ENCODE results near the gene POLR2H.
"Not testable (repeated sequence)": the region's sequence is repeated elsewhere in the genome, so short reads cannot be mapped to it uniquely, and the experiment has no call there.

The POLR2H gene

GRCh38 chr3:184334470-184335158 lies 26.9 kb upstream of the POLR2H start:
- H3K9ac ChIP-seq (ENCODE audit: low read depth in 1 of 2, low read length in 2 of 2) = no peak overlapping the region
- H3K4me3 ChIP-seq (ENCODE audit: low read depth in 1 of 2, low read length in 2 of 2) = no peak overlapping the region
- no peaks in the 10 kb centered on the region for H3K27me3 ChIP-seq (ENCODE audit: control insufficient read depth in 1 of 2, insufficient read depth in 2 of 2, low read length in 2 of 2)
- H3K9me3 ChIP-seq (ENCODE audit: control insufficient read depth in 1 of 2, low read length in 2 of 2) = no peaks in the 10 kb centered on the region
- no peak overlapping the region for H3K27ac ChIP-seq (ENCODE audit: low read depth, low read length)
- H3K4me1 ChIP-seq (ENCODE audit: control insufficient read depth in 1 of 2, insufficient read depth in 2 of 2, low read length in 2 of 2) = peaks cover 17 to 32% of the 10 kb centered on the region in 2 donors
- H3K36me3 ChIP-seq (ENCODE audit: control insufficient read depth in 1 of 2, insufficient read depth in 2 of 2, low read length in 2 of 2) = peaks cover 42 to 57% of the 10 kb centered on the region in 2 donors

- Histone ChIP-seq H3K9ac (ENCODE audit: low read depth in 1 of 2, low read length in 2 of 2) (peak overlapping the region; percentile 80 to 86), H3K9me3 (ENCODE audit: control insufficient read depth in 1 of 2, low read length in 2 of 2) (no peaks in the 10 kb centered on the region), H3K27ac (ENCODE audit: low read depth, low read length) (peak overlapping the region; percentile 95), H3K27me3 (ENCODE audit: control insufficient read depth in 1 of 2, insufficient read depth in 2 of 2, low read length in 2 of 2) (no peaks in the 10 kb centered on the region), H3K4me1 (ENCODE audit: control insufficient read depth in 1 of 2, insufficient read depth in 2 of 2, low read length in 2 of 2) (peaks cover 17 to 32% of the 10 kb centered on the region in 2 donors), H3K36me3 (ENCODE audit: control insufficient read depth in 1 of 2, insufficient read depth in 2 of 2, low read length in 2 of 2) (peaks cover 39 to 51% of the 10 kb centered on the region in 2 donors), H3K4me3 (ENCODE audit: low read depth in 1 of 2, low read length in 2 of 2) (peak overlapping the region; percentile 85 to 86)
Measured at GRCh38 chr3:184335291-184335660, 26.2 kb upstream of the POLR2H start.

- Histone ChIP-seq H3K9ac (ENCODE audit: low read depth in 1 of 2, low read length in 2 of 2) (peak overlapping the region; percentile 80 to 86), H3K4me3 (ENCODE audit: low read depth in 1 of 2, low read length in 2 of 2) (peak overlapping the region; percentile 85 to 86), H3K36me3 (ENCODE audit: control insufficient read depth in 1 of 2, insufficient read depth in 2 of 2, low read length in 2 of 2) (peaks cover 38 to 46% of the 10 kb centered on the region in 2 donors), H3K4me1 (ENCODE audit: control insufficient read depth in 1 of 2, insufficient read depth in 2 of 2, low read length in 2 of 2) (peaks cover 18 to 32% of the 10 kb centered on the region in 2 donors), H3K9me3 (ENCODE audit: control insufficient read depth in 1 of 2, low read length in 2 of 2) (no peaks in the 10 kb centered on the region), H3K27me3 (ENCODE audit: control insufficient read depth in 1 of 2, insufficient read depth in 2 of 2, low read length in 2 of 2) (no peaks in the 10 kb centered on the region), H3K27ac (ENCODE audit: low read depth, low read length) (peak overlapping the region; percentile 95)
Measured at GRCh38 chr3:184335661-184336546, 25.6 kb upstream of the POLR2H start.

- Histone ChIP-seq H3K4me3 (ENCODE audit: low read depth in 1 of 2, low read length in 2 of 2) (peak overlapping the region; percentile 85 to 86), H3K4me1 (ENCODE audit: control insufficient read depth in 1 of 2, insufficient read depth in 2 of 2, low read length in 2 of 2) (peaks cover 26 to 40% of the 10 kb centered on the region in 2 donors), H3K36me3 (ENCODE audit: control insufficient read depth in 1 of 2, insufficient read depth in 2 of 2, low read length in 2 of 2) (peaks cover 30 to 39% of the 10 kb centered on the region in 2 donors), H3K27me3 (ENCODE audit: control insufficient read depth in 1 of 2, insufficient read depth in 2 of 2, low read length in 2 of 2) (no peaks in the 10 kb centered on the region), H3K9ac (ENCODE audit: low read depth in 1 of 2, low read length in 2 of 2) (peak overlapping the region; percentile 80 to 86), H3K9me3 (ENCODE audit: control insufficient read depth in 1 of 2, low read length in 2 of 2) (no peaks in the 10 kb centered on the region), H3K27ac (ENCODE audit: low read depth, low read length) (peak overlapping the region; percentile 95)
Measured at GRCh38 chr3:184336547-184337398, 24.7 kb upstream of the POLR2H start.

- Histone ChIP-seq H3K9me3 (ENCODE audit: control insufficient read depth in 1 of 2, low read length in 2 of 2) (no peaks in the 10 kb centered on the region), H3K9ac (ENCODE audit: low read depth in 1 of 2, low read length in 2 of 2) (peak within 1 kb of the TSS; percentile 80 to 86), H3K4me1 (ENCODE audit: control insufficient read depth in 1 of 2, insufficient read depth in 2 of 2, low read length in 2 of 2) (peaks cover 28 to 43% of the 10 kb centered on the region in 2 donors), H3K4me3 (ENCODE audit: low read depth in 1 of 2, low read length in 2 of 2) (peak within 1 kb of the TSS; percentile 85 to 86), H3K36me3 (ENCODE audit: control insufficient read depth in 1 of 2, insufficient read depth in 2 of 2, low read length in 2 of 2) (peaks cover 24 to 36% of the 10 kb centered on the region in 2 donors), H3K27ac (ENCODE audit: low read depth, low read length) (peak within 1 kb of the TSS; percentile 95), H3K27me3 (ENCODE audit: control insufficient read depth in 1 of 2, insufficient read depth in 2 of 2, low read length in 2 of 2) (no peaks in the 10 kb centered on the region)
Measured at GRCh38 chr3:184337399-184337714, 24.2 kb upstream of the POLR2H start, which contains the start of gene FAM131A. Gene FAM131A (plus strand): TSS chr3:184337600. CDS start chr3:184337631, 31 bp downstream.

- H3K4me1 ChIP-seq (ENCODE audit: control insufficient read depth in 1 of 2, insufficient read depth in 2 of 2, low read length in 2 of 2) = peaks cover 28 to 43% of the 10 kb centered on the region in 2 donors
- H3K27me3 ChIP-seq (ENCODE audit: control insufficient read depth in 1 of 2, insufficient read depth in 2 of 2, low read length in 2 of 2) = no peaks in the 10 kb centered on the region
- no peaks in the 10 kb centered on the region for H3K9me3 ChIP-seq (ENCODE audit: control insufficient read depth in 1 of 2, low read length in 2 of 2)
- no peak overlapping the region for H3K4me3 ChIP-seq (ENCODE audit: low read depth in 1 of 2, low read length in 2 of 2)
- no peak overlapping the region for H3K9ac ChIP-seq (ENCODE audit: low read depth in 1 of 2, low read length in 2 of 2)
- no peak overlapping the region for H3K27ac ChIP-seq (ENCODE audit: low read depth, low read length)
- peaks cover 18 to 36% of the 10 kb centered on the region in 2 donors for H3K36me3 ChIP-seq (ENCODE audit: control insufficient read depth in 1 of 2, insufficient read depth in 2 of 2, low read length in 2 of 2)
Measured at GRCh38 chr3:184337981-184338380, 23.5 kb upstream of the POLR2H start.

GRCh38 chr3:184338511-184338945 lies 23.0 kb upstream of the POLR2H start:
- Histone ChIP-seq H3K9me3 (ENCODE audit: control insufficient read depth in 1 of 2, low read length in 2 of 2) (no peaks in the 10 kb centered on the region), H3K4me3 (ENCODE audit: low read depth in 1 of 2, low read length in 2 of 2) (no peak overlapping the region), H3K36me3 (ENCODE audit: control insufficient read depth in 1 of 2, insufficient read depth in 2 of 2, low read length in 2 of 2) (peaks cover 13 to 36% of the 10 kb centered on the region in 2 donors), H3K9ac (ENCODE audit: low read depth in 1 of 2, low read length in 2 of 2) (no peak overlapping the region), H3K4me1 (ENCODE audit: control insufficient read depth in 1 of 2, insufficient read depth in 2 of 2, low read length in 2 of 2) (peaks cover 28 to 43% of the 10 kb centered on the region in 2 donors), H3K27me3 (ENCODE audit: control insufficient read depth in 1 of 2, insufficient read depth in 2 of 2, low read length in 2 of 2) (no peaks in the 10 kb centered on the region), H3K27ac (ENCODE audit: low read depth, low read length) (no peak overlapping the region)

- Histone ChIP-seq H3K27ac (ENCODE audit: low read depth, low read length) (no peak overlapping the region), H3K9me3 (ENCODE audit: control insufficient read depth in 1 of 2, low read length in 2 of 2) (no peaks in the 10 kb centered on the region), H3K9ac (ENCODE audit: low read depth in 1 of 2, low read length in 2 of 2) (no peak overlapping the region), H3K27me3 (ENCODE audit: control insufficient read depth in 1 of 2, insufficient read depth in 2 of 2, low read length in 2 of 2) (no peaks in the 10 kb centered on the region), H3K4me1 (ENCODE audit: control insufficient read depth in 1 of 2, insufficient read depth in 2 of 2, low read length in 2 of 2) (peaks cover 28 to 43% of the 10 kb centered on the region in 2 donors), H3K4me3 (ENCODE audit: low read depth in 1 of 2, low read length in 2 of 2) (no peak overlapping the region), H3K36me3 (ENCODE audit: control insufficient read depth in 1 of 2, insufficient read depth in 2 of 2, low read length in 2 of 2) (peaks cover 8 to 33% of the 10 kb centered on the region in 2 donors)
Measured at GRCh38 chr3:184339001-184339400, 22.5 kb upstream of the POLR2H start.

- H3K27ac ChIP-seq (ENCODE audit: low read depth, low read length); H3K9me3 ChIP-seq (ENCODE audit: control insufficient read depth in 1 of 2, low read length in 2 of 2); H3K27me3 ChIP-seq (ENCODE audit: control insufficient read depth in 1 of 2, insufficient read depth in 2 of 2, low read length in 2 of 2); H3K4me3 ChIP-seq (ENCODE audit: low read depth in 1 of 2, low read length in 2 of 2); H3K9ac ChIP-seq (ENCODE audit: low read depth in 1 of 2, low read length in 2 of 2): not testable (repeated sequence)
- Histone ChIP-seq H3K4me1 (ENCODE audit: control insufficient read depth in 1 of 2, insufficient read depth in 2 of 2, low read length in 2 of 2) (peaks cover 28 to 43% of the 10 kb centered on the region in 2 donors), H3K36me3 (ENCODE audit: control insufficient read depth in 1 of 2, insufficient read depth in 2 of 2, low read length in 2 of 2) (peaks cover 2 to 31% of the 10 kb centered on the region in 2 donors)
Measured at GRCh38 chr3:184339451-184340135, 21.9 kb upstream of the POLR2H start.

Measured in duodenal mucosa (tissue), 2 donors.